HG03175 (cell line): ENCODE measurements around the gene PLXNB3.
"Not testable (repeated sequence)": the region's sequence is repeated elsewhere in the genome, so short reads cannot be mapped to it uniquely, and the experiment has no call there.

Source experiments
- ATAC-seq: cut with Tn5 transposase; IDR thresholded peaks from one replicate; pipeline ENCODE4 v1.9.1; 2021; ENCODE audit warnings: mild to moderate bottlenecking, moderate library complexity; ENCODE audit not compliant: unreplicated experiment

The PLXNB3 gene

DNA sequence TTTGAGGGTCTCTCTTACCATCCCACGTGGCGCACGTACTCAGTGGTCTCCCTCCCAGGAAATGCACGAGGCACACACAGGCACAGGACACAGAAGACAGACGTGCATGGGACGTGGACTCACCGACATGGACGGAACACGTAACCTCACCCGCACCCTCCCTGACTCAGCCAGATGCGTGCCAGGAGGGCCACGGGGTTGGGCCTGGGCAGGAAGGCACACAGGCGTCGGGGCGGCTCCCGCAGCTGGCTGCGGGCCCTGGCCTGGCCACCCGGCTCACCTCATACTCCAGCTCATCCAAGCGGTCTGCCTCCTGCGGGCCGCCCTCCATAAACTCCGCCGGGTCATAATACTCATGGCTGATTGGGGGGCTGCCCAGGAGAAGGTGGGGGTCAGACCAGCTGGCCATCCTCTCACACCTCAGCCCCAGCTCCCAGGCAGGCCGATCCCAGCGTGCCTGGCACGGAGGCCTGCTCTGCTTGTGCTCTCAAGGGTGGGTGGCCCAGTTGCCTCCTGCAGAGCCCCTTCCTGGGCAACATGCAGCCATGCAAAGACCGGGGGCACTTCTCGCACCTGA is 43.0 kb downstream of the PLXNB3 start:
- no peak for ATAC-seq

DNA sequence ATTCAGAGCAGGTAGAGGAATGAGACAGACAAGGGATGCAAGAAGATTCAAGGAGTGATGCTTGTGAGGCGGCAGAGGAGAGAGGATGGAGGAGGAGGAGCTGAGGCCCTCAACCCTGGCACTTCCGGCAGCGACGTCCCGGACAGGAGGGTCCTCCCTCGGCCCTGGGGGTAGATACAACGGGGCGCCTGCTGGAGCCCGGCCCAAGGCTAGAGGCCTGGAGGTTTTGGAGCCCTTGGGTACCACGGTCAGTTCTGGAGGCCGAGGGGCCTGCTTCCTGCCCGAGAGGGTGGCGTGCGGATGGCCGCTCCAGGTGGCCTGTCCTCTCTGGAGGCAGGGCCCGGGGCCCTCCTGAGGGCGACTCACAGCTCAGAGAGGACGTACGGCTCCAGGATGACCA is 43.9 kb downstream of the PLXNB3 start:
- ATAC-seq: no peak

DNA sequence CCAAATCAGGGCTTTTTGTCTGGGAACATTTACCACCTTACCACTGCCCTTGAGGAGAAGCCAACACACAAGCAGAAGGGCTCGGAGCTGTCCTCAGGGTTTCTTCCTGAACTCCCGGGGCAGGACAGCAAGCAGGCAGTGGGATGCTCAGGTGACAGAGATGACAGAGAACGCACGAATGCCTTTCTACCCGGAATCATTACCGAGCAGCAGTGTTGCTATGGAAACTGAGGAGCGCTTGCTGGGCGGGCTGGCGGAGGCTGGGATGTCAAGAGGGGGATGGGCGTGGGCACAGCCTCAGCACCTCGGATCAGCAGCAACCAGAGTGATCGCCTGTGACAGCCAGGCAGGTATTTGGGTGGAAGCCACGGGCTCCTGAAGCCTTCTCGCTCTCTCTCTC is 48.2 kb downstream of the PLXNB3 start:
- ATAC-seq: no peak

DNA sequence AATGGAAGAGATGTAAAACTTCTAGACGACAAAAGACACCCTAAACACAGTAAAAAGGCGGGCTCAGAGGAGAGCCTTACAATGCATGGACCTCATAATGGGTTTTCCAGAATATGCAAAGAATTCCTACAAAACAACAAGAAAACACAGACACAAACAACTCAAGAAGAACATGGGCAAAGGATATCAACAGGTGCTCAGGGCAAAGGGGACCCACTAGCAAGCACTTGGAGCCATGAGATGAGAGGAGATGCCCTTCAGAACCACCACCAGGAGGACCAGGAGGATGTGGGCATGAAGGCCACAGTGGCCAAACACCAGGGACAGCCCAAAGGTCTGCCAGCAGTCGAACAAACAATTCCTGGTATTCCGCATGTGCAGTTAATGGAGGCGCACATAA is 49.1 kb downstream of the PLXNB3 start:
- ATAC-seq: no peak

DNA sequence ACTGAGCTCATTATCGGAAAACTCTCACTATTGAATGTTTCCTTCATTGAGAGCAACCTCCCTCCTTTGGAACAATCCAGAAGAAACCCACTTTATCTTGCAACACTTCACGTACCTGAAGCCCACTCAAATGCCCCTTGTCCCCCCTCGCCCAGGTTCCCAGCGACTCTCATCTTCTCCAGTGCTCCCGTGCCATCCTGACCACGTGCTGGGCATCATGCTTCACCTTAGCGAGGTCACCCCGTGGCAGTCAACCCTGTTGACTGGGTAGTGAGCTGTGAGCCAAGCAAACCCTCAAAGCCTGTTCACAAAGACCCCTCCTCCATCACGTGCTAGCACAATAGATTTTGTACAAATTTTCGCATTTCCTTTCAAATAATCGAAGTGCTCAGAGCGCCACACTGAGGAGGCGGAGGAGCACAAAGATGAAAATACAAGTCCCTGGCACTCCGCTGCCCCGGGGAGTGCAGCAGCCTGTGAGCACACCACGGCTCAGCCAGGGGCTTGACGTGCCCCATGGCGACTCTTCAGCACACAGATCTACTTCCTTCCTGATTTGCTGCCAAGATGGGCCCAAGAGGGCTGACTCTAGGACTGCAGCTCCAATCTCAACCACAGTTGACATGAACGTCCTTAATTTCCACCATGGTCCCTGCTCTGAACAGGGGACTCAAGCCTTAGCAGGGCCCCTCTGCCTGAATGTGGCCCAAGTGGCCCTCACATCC is 50.7 kb downstream of the PLXNB3 start:
- no peak for ATAC-seq

DNA sequence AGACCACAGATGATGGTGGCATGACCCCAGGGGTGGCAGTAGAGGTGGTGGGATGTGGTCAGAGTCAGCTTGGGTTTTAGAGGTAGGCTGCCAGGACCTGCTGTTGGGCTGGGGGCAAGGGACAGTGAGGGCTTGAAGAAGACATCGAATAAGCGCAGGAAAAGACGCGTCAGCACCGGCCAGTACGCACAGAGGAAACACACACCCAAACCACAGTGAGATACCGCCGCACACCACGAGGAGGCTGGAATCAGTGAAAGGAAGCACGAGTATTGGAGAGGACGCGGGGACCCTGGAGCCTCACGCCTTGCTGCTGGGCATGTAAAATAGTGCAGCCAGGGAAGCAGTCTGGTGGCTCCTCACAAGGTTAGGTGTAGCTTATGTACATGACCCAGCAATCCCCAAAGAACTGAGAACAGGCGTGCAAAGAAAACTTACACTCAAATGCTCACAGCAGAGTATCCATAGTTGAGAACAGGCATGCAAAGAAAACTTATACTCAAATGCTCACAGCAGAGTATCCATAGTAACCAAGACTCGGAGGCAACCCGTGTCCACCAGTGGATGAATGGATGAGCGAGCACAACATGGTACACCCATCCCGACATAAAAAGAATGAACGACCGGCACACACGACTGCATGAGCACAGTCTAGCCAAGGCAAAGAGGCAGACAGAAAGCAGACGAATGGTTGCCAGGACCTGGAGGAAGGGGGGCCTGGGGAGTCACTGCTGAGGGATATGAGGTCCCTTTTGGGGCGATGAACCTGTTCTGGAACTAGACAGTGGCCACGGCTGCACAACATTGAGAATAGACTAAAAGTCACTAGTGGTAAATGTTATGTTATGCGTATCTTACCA is 53.0 kb downstream of the PLXNB3 start:
- ATAC-seq: no peak

DNA sequence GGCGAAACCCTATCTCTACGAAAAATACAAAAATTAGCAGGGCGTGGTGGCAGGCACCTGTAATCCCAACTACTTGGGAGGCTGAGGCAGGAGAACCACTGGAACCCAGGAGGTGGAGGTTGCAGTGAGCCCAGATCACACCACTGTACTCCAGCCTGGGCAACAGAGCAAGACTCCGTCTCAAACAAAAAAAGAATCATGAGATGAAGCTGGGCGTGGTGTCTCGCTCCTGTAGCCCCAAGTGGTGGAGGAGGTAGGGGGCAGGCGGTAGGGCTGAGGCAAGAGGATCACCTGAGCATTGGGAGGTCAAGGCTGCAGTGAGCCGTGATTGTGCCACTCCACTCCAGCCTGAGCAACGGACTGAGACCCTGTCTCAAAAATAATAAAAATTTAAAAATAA is 54.0 kb downstream of the PLXNB3 start:
- not testable (repeated sequence) for ATAC-seq

DNA sequence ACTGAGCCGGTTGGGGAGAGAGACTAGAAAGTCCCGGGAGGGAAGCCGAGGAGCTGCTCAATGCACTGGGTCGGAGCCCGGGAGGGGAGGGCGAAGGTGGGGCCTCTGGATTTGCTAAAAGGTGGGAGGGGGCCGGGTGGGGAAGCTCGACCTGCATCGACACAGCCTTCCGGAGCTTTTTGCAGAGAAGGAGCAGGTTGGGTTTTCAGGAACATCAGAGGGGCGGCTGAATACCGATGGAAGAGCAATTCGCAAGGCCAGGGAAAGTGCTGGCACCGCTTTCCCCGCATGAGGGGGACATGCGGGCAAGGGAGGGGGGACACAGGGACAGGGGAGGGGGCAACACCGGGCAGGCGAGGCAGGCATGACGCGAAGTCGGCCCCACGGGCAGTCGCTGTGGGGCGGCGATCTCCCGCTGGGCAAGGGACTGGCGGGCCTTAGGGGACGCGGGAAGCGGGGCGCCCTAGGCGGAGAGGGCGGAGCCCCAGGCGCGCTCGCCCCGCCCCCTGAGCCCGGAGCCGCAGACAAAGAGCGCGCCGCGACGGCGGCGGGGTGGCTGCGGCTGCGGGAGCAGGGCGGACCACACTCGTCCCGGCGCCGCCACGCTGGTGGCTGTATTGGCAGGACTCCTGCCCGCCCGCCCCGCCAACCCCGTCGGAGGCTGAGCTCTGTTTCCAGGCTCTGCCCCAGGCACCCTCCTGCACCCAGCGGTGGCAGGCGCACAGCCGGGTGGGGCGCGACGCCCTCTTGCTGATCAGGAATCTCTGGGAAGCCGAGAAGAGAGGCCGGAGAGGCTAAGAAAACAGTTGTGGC is 54.7 kb downstream of the PLXNB3 start:
- no peak for ATAC-seq

DNA sequence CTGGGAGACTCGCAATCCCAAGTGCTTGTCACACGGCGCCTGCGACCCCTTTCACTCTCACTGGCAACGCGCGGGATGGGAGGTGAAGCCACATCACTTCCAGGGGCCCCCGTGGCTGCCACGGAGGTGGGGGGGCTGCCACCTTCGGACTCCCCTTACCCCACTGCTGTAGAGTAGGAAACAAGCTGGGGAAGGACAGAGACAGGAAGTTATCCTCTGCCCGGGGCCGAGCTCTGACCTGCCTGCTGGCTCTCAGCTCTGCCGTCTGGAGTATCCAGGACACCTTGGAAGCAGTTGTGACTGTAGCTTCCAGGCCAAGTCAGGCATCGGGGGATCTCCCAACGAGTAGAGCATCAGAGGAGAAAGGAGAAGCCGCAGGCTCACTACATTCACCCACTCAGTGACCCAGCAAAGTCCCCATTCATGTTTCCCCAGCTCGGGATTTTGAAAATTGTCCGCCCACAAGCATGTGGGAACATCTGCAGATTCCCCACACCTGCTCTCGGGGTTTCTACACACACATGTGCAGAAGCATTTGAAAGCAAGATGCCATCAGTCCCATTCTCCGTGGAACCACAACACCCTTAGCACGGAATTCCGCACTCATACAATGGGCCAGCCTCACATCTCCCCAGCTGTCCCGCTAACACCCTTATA is 55.5 kb downstream of the PLXNB3 start:
- ATAC-seq: no peak

DNA sequence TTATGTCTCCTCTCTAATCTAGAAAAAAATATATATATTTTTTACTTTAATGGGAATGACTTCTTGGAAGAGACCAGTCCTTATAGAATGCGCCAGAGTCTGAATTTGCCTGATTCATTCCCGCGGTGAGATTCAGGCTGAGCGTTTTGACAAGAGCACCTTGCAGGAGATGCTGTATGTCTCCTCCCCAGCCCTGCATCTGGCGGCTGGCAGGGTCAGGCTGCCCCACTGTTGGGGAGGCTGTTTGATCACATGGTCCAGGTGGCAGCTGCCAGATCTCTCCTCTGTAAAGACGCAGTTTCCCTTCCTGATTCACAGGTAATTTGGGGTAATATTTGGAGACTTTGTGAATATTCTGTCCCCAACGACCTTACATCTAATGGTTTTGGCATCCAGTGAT is 56.6 kb downstream of the PLXNB3 start:
- ATAC-seq: no peak

DNA sequence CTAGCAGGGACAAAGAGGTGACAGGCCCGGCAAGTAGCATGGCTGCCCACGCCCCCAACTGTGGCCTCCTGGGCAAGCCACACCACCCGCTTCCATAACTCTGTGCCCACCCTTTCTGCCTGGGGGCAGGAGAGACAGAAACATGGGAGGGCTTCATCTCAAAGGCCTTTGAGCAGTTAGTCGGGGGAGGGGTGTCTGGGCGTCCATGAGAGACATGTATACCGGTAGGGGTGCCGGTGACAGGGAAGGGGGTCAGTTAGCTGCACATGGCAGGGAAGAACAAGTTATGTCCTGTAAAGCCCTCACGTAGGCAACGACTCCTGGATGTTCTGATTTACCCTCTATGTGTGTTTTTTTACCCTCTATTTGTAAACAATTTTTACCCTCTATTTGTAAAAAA is 57.0 kb downstream of the PLXNB3 start:
- no peak for ATAC-seq

DNA sequence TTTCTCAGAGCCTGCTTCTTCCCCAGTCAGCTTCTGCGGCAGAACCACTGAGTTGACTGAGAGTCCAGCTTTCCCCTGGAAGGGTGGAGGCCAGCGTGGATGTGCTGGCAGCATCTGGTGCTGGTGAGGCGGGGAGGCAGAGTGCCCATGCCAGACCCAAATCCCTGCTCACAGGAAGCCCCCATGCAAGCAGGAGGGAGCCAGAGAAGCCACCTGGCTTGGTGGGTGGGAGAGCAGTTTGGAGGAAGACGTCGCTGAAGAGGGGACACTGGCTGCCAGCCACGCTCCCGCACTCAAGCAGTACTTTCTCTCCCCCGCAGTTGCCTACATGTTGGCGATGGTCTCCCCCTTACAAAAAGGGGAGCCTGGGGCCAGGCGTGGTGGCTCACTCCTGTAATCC is 60.3 kb downstream of the PLXNB3 start:
- ATAC-seq: no peak

DNA sequence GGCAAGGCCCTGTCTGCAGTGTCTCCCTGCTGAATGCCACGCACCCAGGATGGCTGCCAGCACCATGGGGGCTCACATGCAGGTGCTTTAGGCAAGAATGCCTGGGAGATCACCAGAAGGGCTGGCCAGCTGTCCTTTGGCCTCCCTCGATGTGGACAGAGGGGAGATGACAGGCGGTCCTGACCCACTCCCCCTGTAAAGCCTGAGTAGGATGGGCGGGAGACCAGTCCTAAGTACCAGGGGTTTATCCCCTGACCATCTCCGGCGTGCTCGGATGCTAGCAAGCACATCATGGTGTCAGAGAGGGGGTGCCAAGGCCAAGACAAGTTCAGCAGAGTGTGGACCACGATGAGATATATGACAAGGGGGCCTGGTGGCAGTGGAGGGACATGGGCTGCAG is 61.0 kb downstream of the PLXNB3 start:
- ATAC-seq: no peak
